SK-N-SH (cell line): ENCODE measurements around the gene ZNF185. TPM values are rescaled to one million over a fixed set of nuclear protein-coding genes. Genes with fewer than 3 reads are reported as not detected.

ENCODE experiments used
- CTCF ChIA-PET: fragments of 300-600, 350-600 bp; formaldehyde crosslinking; extraction: SDS; loops from one replicate; lab custom pipeline; 2021; lab: Yijun Ruan, JAX
- POLR2A ChIA-PET: fragments of 350-600 bp; sonication (Branson Sonifier 250); formaldehyde crosslinking; extraction: SDS; loops from one replicate; lab custom pipeline; 2020; ENCODE audit warnings: antibody characterized with exemption, inconsistent platforms; lab: Yijun Ruan, JAX
- DNase-seq: peaks from one replicate; pipeline ENCODE4 v3.0.0; 2012
- H2AFZ ChIP-seq: fragments of 200-600 bp; sonication (generic); 2 replicates; pipeline ENCODE4 v1.8.1; 2016; ENCODE audit warnings: antibody characterized with exemption, mild to moderate bottlenecking, low read depth
- H3F3A ChIP-seq: fragments of 200-600 bp; sonication (generic); replicated peaks from 2 replicates; pipeline ENCODE3; 2016; ENCODE audit warnings: antibody characterized with exemption, mild to moderate bottlenecking; ENCODE audit not compliant: insufficient read depth
- H3K27ac ChIP-seq, 2 experiments: fragments of 200-500 bp in 1 of 2; fragments of 200-600 bp in 1 of 2; sonication (Bioruptor generic) in 1 of 2; sonication (generic), shearing (Covaris generic) in 1 of 2; 2 replicates each; pipeline versions ENCODE4 v1.5.1 to v1.6.1; 2014 to 2016; ENCODE audit warnings: low read depth in 2 of 2, inconsistent platforms in 1 of 2, low read length in 1 of 2, mild to moderate bottlenecking in 1 of 2, mixed read lengths in 1 of 2
- H3K27me3 ChIP-seq: fragments of 200-600 bp; sonication (generic), shearing (Covaris generic); 2 replicates; pipeline ENCODE4 v1.6.1; 2016; ENCODE audit warnings: mixed run types; ENCODE audit not compliant: insufficient read depth
- H3K36me3 ChIP-seq, 2 experiments: fragments of 200-500 bp in 1 of 2; fragments of 200-600 bp in 1 of 2; sonication (Bioruptor generic) in 1 of 2; sonication (generic) in 1 of 2; replicated peaks in 1 of 2; 2 replicates each; pipeline versions ENCODE3 to v1.5.1; 2014 to 2016; ENCODE audit warnings: low read length in 1 of 2, mild to moderate bottlenecking in 1 of 2; ENCODE audit not compliant: insufficient read depth in 2 of 2, control insufficient read depth in 1 of 2
- H3K4me1 ChIP-seq, 2 experiments: fragments of 200-500 bp in 1 of 2; fragments of 200-600 bp in 1 of 2; sonication (Bioruptor generic) in 1 of 2; sonication (generic), shearing (Covaris generic) in 1 of 2; 2 replicates each; pipeline versions ENCODE4 v1.5.1 to v1.6.1; 2014 to 2016; ENCODE audit warnings: low read depth in 1 of 2, low read length in 1 of 2, mixed run types in 1 of 2; ENCODE audit not compliant: insufficient read depth in 2 of 2, control insufficient read depth in 1 of 2
- H3K4me2 ChIP-seq: fragments of 200-600 bp; sonication (generic), shearing (Covaris generic); 2 replicates; pipeline ENCODE4 v1.6.1; 2017; ENCODE audit warnings: mixed run types
- H3K4me3 ChIP-seq, 2 experiments: fragments of 200-500 bp in 1 of 2; fragments of 200-600 bp in 1 of 2; sonication (Bioruptor generic) in 1 of 2; sonication (generic), shearing (Covaris generic) in 1 of 2; 2 replicates each; pipeline versions ENCODE4 v1.5.1 to v1.8.1; 2014 to 2016; ENCODE audit warnings: low read depth in 2 of 2, inconsistent platforms in 1 of 2, low read length in 1 of 2, mild to moderate bottlenecking in 1 of 2, mixed read lengths in 1 of 2, moderate library complexity in 1 of 2
- H3K79me2 ChIP-seq: fragments of 200-600 bp; sonication (generic); 2 replicates; pipeline ENCODE4 v1.8.1; 2017; ENCODE audit warnings: mild to moderate bottlenecking; ENCODE audit not compliant: insufficient read depth
- H3K9ac ChIP-seq: fragments of 200-600 bp; sonication (generic); 2 replicates; pipeline ENCODE4 v1.6.1; 2017; ENCODE audit warnings: mixed run types
- H3K9me2 ChIP-seq: fragments of 200-600 bp; sonication (generic); 2 replicates; pipeline ENCODE4 v1.6.1; 2017; ENCODE audit warnings: mixed run types
- H3K9me3 ChIP-seq: fragments of 200-600 bp; sonication (generic); 2 replicates; pipeline ENCODE4 v1.6.1; 2017; ENCODE audit warnings: mixed run types, mild to moderate bottlenecking, moderate library complexity
- H4K20me1 ChIP-seq: fragments of 200-600 bp; sonication (generic); 2 replicates; pipeline ENCODE4 v1.6.1; 2017; ENCODE audit warnings: mild to moderate bottlenecking, mixed run types; ENCODE audit not compliant: insufficient read depth
- CHD2 ChIP-seq: fragments of 150-350 bp; IDR thresholded peaks from 2 replicates; pipeline ENCODE4 v1.6.1; 2018; ENCODE audit warnings: low read length; ENCODE audit not compliant: partially characterized antibody
- ELF1 ChIP-seq: IDR thresholded peaks from 2 replicates; pipeline ENCODE4 v1.4.0; 2012
- EP300 ChIP-seq, 2 experiments: IDR thresholded peaks; 2 replicates each; pipeline versions ENCODE4 v1.4.0 to v1.6.1; 2012; ENCODE audit warnings: borderline replicate concordance in 1 of 2, low read depth in 1 of 2, low read length in 1 of 2
- FOSL2 ChIP-seq: IDR thresholded peaks from 2 replicates; pipeline ENCODE4 v1.4.0; 2012; ENCODE audit warnings: low read depth, mild to moderate bottlenecking, moderate library complexity, borderline replicate concordance
- GABPA ChIP-seq: IDR thresholded peaks from 2 replicates; pipeline ENCODE4 v1.4.0; 2012; ENCODE audit warnings: low read depth, mild to moderate bottlenecking
- GATA2 ChIP-seq: sonication (generic); formaldehyde crosslinking; IDR thresholded peaks from 2 replicates; pipeline ENCODE4 v1.5.0; 2020; ENCODE audit warnings: mild to moderate bottlenecking, missing genetic modification reagents
- MEF2A ChIP-seq: IDR thresholded peaks from 2 replicates; pipeline ENCODE4 v1.4.0; 2012; ENCODE audit warnings: low read depth, borderline replicate concordance
- MXI1 ChIP-seq: IDR thresholded peaks from 2 replicates; pipeline ENCODE4 v1.6.1; 2012; ENCODE audit warnings: mild to moderate bottlenecking, low read depth, low read length, improper control_type of control experiment
- NFIC ChIP-seq: IDR thresholded peaks from 2 replicates; pipeline ENCODE4 v1.4.0; 2012; ENCODE audit warnings: borderline replicate concordance
- NRF1 ChIP-seq: IDR thresholded peaks from 2 replicates; pipeline ENCODE4 v1.6.1; 2012; ENCODE audit warnings: low read depth, mild to moderate bottlenecking, low read length
- POLR2AphosphoS5 ChIP-seq: IDR thresholded peaks from 2 replicates; pipeline ENCODE4 v1.6.1; 2012; ENCODE audit warnings: low read depth, low read length
- RCOR1 ChIP-seq: fragments of 150-350 bp; IDR thresholded peaks from 2 replicates; pipeline ENCODE4 v1.6.1; 2017; ENCODE audit warnings: antibody characterized with exemption, low read length
- RXRA ChIP-seq: IDR thresholded peaks from 2 replicates; pipeline ENCODE4 v1.4.0; 2012; ENCODE audit warnings: low read depth, mild to moderate bottlenecking, borderline replicate concordance
- SIN3A ChIP-seq: IDR thresholded peaks from 2 replicates; pipeline ENCODE4 v1.6.1; 2012; ENCODE audit warnings: low read depth, mild to moderate bottlenecking, low read length, moderate library complexity, borderline replicate concordance
- SMC3 ChIP-seq: IDR thresholded peaks from 2 replicates; pipeline ENCODE4 v1.6.1; 2012; ENCODE audit warnings: low read depth, low read length, improper control_type of control experiment
- WGBS: methylation state at CpG from one replicate; pipeline ENCODE4 v1.1.6; 2017; ENCODE audit warnings: low lambda C conversion rate; 5-methylcytosine and 5-hydroxymethylcytosine counted together
- polyA plus RNA-seq, 3 experiments: library from polyadenylated mRNA; depleted of rRNA; stranded (reverse); fragments of >200 nt; gene quantifications; 2 replicates each; pipeline ENCODE4 v1.2.3, GENCODE V29; 2012
- TF ChIP-seq, protein P1 (sequence below): fragments of 200-600 bp; sonication (generic); IDR thresholded peaks from 2 replicates; pipeline ENCODE4 v1.6.1; 2017; ENCODE audit warnings: antibody characterized with exemption, mild to moderate bottlenecking, moderate library complexity
- TF ChIP-seq, protein P2 (sequence below): IDR thresholded peaks from 2 replicates; pipeline ENCODE4 v1.6.1; 2012; ENCODE audit warnings: mild to moderate bottlenecking, low read depth, low read length, moderate library complexity
- TF ChIP-seq, protein P3 (sequence below): fragments of 150-350 bp; IDR thresholded peaks from 2 replicates; pipeline ENCODE4 v1.6.1; 2017; ENCODE audit warnings: antibody characterized with exemption, low read length, low read depth, borderline replicate concordance
- TF ChIP-seq, protein P4 (sequence below): IDR thresholded peaks from 2 replicates; pipeline ENCODE4 v1.4.0; 2012; ENCODE audit warnings: low read depth
- TF ChIP-seq, protein P5 (sequence below): IDR thresholded peaks from 2 replicates; pipeline ENCODE4 v1.4.0; 2012; ENCODE audit warnings: low read depth, borderline replicate concordance

Gene ZNF185
- polyA plus RNA-seq, 1 of the 3 experiments (the other 2 are of a cell fraction), result 10.3 TPM

DNA sequence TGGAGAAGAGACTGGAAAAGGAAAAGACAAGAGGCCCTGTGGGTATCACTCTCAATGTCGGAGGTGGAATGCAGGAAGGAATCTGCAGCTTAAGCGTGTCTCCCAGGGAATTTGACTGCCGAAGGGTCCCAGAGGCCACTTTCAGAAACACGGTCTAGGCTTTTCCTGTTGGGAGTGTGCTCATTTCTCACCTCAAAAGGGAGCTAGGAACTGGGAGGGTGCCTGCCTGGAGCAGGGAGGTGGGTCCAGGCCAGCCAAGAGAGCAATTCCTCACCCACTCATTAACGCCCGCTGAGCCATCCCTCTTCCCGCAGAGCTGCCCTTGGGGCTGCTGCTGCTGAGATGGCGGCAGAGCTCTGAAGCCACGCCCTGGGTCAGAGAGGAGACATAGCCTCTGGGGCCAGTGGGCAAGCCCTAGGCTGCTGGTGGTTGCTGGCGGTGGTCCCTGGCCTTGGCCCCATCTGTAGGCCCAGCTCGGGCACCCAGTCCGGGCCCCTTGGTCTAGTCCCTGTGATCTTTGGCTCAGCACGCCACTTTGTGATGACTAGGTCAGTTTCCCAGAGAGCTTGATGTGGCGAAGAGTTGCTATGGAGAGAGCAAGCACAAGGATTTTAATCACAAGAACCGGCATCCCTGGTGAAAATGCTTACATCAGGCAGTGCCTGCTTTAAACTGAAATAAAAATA, 4.1 kb downstream of the ZNF185 start:
- no peaks in the 10 kb centered on the region for H3K9me3 ChIP-seq
- no peak overlapping the region for H2AFZ ChIP-seq
- no peak overlapping the region for H3K9ac ChIP-seq
- CTCF ChIA-PET, result interaction anchor here (1.0 to 5.2 kb wide), 4 partner anchors 14 to 40 kb away, joined by 3 to 37 read pairs (median 4); no protein-coding TSS in a partner anchor
- no peak for DNase-seq
- no peaks in the 10 kb centered on the region for H3K9me2 ChIP-seq
- 56% methylated on average over 10 of the region's 15 CpGs for WGBS
- POLR2A ChIA-PET, result no interaction called here
- H3K4me1 ChIP-seq, result peaks cover 6 to 21% of the 10 kb centered on the region in 2 experiments; a peak in 2 of 4 replicates
- H3K27ac ChIP-seq, result no peak overlapping the region
- no peaks in the 10 kb centered on the region for H4K20me1 ChIP-seq
- no peak overlapping the region for H3K4me3 ChIP-seq
- H3K4me2 ChIP-seq, result no peak overlapping the region
- no peak for TF ChIP-seq SIN3A
- no peak for TF ChIP-seq POLR2AphosphoS5
- no peak for TF ChIP-seq SMC3
- TF ChIP-seq MXI1, result no peak
- TF ChIP-seq, all 33 proteins: peak for 0
- Histone ChIP-seq H3F3A (peaks cover 4% of the 10 kb centered on the region), H3K79me2 (no peaks in the 10 kb centered on the region), H3K36me3 (no peaks in the 10 kb centered on the region), H3K27me3 (no peaks in the 10 kb centered on the region; the same call in 1 of the 2 replicates)

DNA sequence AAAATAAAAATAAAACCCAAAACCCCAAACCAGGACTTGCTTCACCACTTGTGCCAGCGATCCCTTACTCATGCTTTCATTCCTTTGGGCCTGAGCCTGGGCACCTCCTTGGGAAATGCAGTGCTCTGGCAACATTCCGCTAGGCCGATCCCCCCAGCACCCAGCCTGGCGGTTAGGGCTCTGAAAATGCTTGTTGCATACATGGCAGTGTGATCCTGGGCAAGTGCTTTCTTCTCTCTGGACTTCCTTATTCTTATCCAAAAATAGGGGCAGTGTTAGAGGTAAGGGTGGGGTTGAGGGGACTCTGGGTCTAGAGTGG, 4.6 kb downstream of the ZNF185 start:
- no peaks in the 10 kb centered on the region for H3K36me3 ChIP-seq
- CTCF ChIA-PET, result interaction anchor here (5.2 kb wide), 1 partner anchor 14 kb away, joined by 37 read pairs; no protein-coding TSS in a partner anchor
- no peaks in the 10 kb centered on the region; the same call in 1 of the 2 replicates for H3K27me3 ChIP-seq
- no peaks in the 10 kb centered on the region for H3K9me2 ChIP-seq
- TF ChIP-seq CHD2 (no peak), MXI1 (no peak), GATA2 (no peak), RXRA (no peak), GABPA (no peak), NFIC (no peak), POLR2AphosphoS5 (no peak), FOSL2 (no peak), NRF1 (no peak), EP300 (IDR thresholded peaks at IDR 0.05; ENCODE audit: borderline replicate concordance in 1 of 2, low read depth in 1 of 2, low read length in 1 of 2) (no peak), RCOR1 (no peak), SMC3 (no peak), MEF2A (no peak), ELF1 (no peak)
- TF ChIP-seq, protein P1, sequence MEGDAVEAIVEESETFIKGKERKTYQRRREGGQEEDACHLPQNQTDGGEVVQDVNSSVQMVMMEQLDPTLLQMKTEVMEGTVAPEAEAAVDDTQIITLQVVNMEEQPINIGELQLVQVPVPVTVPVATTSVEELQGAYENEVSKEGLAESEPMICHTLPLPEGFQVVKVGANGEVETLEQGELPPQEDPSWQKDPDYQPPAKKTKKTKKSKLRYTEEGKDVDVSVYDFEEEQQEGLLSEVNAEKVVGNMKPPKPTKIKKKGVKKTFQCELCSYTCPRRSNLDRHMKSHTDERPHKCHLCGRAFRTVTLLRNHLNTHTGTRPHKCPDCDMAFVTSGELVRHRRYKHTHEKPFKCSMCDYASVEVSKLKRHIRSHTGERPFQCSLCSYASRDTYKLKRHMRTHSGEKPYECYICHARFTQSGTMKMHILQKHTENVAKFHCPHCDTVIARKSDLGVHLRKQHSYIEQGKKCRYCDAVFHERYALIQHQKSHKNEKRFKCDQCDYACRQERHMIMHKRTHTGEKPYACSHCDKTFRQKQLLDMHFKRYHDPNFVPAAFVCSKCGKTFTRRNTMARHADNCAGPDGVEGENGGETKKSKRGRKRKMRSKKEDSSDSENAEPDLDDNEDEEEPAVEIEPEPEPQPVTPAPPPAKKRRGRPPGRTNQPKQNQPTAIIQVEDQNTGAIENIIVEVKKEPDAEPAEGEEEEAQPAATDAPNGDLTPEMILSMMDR, result no peak
- TF ChIP-seq, protein P2, sequence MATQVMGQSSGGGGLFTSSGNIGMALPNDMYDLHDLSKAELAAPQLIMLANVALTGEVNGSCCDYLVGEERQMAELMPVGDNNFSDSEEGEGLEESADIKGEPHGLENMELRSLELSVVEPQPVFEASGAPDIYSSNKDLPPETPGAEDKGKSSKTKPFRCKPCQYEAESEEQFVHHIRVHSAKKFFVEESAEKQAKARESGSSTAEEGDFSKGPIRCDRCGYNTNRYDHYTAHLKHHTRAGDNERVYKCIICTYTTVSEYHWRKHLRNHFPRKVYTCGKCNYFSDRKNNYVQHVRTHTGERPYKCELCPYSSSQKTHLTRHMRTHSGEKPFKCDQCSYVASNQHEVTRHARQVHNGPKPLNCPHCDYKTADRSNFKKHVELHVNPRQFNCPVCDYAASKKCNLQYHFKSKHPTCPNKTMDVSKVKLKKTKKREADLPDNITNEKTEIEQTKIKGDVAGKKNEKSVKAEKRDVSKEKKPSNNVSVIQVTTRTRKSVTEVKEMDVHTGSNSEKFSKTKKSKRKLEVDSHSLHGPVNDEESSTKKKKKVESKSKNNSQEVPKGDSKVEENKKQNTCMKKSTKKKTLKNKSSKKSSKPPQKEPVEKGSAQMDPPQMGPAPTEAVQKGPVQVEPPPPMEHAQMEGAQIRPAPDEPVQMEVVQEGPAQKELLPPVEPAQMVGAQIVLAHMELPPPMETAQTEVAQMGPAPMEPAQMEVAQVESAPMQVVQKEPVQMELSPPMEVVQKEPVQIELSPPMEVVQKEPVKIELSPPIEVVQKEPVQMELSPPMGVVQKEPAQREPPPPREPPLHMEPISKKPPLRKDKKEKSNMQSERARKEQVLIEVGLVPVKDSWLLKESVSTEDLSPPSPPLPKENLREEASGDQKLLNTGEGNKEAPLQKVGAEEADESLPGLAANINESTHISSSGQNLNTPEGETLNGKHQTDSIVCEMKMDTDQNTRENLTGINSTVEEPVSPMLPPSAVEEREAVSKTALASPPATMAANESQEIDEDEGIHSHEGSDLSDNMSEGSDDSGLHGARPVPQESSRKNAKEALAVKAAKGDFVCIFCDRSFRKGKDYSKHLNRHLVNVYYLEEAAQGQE, result no peak
- TF ChIP-seq, protein P3, sequence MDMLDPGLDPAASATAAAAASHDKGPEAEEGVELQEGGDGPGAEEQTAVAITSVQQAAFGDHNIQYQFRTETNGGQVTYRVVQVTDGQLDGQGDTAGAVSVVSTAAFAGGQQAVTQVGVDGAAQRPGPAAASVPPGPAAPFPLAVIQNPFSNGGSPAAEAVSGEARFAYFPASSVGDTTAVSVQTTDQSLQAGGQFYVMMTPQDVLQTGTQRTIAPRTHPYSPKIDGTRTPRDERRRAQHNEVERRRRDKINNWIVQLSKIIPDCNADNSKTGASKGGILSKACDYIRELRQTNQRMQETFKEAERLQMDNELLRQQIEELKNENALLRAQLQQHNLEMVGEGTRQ, result no peak
- TF ChIP-seq, protein P4, sequence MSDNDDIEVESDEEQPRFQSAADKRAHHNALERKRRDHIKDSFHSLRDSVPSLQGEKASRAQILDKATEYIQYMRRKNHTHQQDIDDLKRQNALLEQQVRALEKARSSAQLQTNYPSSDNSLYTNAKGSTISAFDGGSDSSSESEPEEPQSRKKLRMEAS, result no peak
- TF ChIP-seq, protein P5, sequence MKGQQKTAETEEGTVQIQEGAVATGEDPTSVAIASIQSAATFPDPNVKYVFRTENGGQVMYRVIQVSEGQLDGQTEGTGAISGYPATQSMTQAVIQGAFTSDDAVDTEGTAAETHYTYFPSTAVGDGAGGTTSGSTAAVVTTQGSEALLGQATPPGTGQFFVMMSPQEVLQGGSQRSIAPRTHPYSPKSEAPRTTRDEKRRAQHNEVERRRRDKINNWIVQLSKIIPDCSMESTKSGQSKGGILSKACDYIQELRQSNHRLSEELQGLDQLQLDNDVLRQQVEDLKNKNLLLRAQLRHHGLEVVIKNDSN, result no peak
- TF ChIP-seq, all 33 proteins: peak for 0
- H3F3A ChIP-seq, result peaks cover 4% of the 10 kb centered on the region
- no peak overlapping the region for H2AFZ ChIP-seq
- no peaks in the 10 kb centered on the region for H4K20me1 ChIP-seq
- DNase-seq, result no peak
- H3K9me3 ChIP-seq, result no peaks in the 10 kb centered on the region
- POLR2A ChIA-PET, result no interaction called here
- no peak overlapping the region for H3K9ac ChIP-seq
- no peak overlapping the region for H3K27ac ChIP-seq
- H3K79me2 ChIP-seq, result no peaks in the 10 kb centered on the region
- WGBS, result 70% methylated on average over 4 of the region's 4 CpGs
- peaks cover 6 to 24% of the 10 kb centered on the region in 2 experiments; a peak in 2 of 4 replicates for H3K4me1 ChIP-seq
- H3K4me2 ChIP-seq, result no peak overlapping the region
- no peak overlapping the region for H3K4me3 ChIP-seq
